GM23248 (cell line): ENCODE data around the gene TBRG4.

Source experiments
- EZH2 ChIP-seq: fragments of 200-600 bp; sonication (generic); IDR thresholded peaks from 2 replicates; pipeline ENCODE4 v1.6.1; 2018; ENCODE audit warnings: antibody characterized with exemption, mild to moderate bottlenecking; ENCODE audit not compliant: insufficient read depth, poor library complexity, severe bottlenecking
- EZH2phosphoT487 ChIP-seq: fragments of 200-600 bp; sonication (generic); IDR thresholded peaks from 2 replicates; pipeline ENCODE4 v1.6.1; 2018; ENCODE audit warnings: antibody characterized with exemption, moderate library complexity, mild to moderate bottlenecking, low read depth; ENCODE audit not compliant: insufficient read depth

DNA sequence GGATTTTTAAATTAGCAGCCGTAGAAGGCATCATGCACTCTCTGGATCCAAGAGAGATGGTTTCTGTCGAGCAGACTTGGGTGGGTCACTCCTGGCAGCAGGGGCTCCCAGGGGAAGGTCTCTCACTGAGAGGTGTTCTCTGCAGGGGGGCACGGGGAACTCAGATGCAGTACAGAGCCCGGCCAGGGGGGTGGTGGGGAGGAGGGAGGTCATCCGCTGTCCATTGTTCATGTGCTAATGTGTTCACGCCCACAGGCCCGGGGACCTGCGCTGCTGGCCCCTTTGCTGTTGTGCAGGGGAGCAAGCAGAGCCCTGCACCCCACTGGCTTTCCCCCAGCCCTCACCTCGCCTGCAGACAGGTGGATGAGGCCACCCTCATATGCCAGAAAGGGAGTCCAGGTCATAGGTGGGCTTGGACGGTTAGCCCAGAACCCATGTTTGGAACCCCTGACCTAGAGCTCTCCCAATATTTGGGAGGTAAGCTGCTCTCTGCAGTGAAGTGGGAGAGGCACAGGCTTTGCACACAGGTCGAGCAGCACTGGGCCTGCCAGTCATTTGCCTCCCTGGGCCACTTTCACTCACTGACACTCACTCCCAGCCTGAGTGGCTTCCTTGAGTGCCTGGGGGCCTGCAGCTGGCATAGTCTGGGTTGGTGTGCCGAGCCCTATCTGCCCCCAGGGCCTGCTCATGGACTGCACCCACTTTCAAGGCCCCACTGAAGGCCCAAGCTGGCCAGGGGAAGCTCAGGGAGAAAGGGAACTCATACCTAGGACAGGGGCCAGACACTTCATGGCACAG lies 12.6 kb upstream of the TBRG4 start:
- TF ChIP-seq EZH2 (no peak), EZH2phosphoT487 (no peak)
